Common myeloid progenitor, CD34-positive (primary cell): Measurements from ENCODE around the gene PNRC1.
"Not testable (repeated sequence)": the region's sequence is repeated elsewhere in the genome, so short reads cannot be mapped to it uniquely, and the experiment has no call there.

ENCODE experiments used
- CTCF ChIA-PET: fragments of 350-600 bp; sonication (Branson Sonifier 250); formaldehyde crosslinking; loops from one replicate; lab custom pipeline; 2021; ENCODE audit warnings: antibody characterized with exemption; lab: Charles Lee
- POLR2A ChIA-PET: fragments of 350-600 bp; sonication (Branson Sonifier 250); formaldehyde crosslinking; loops from one replicate; lab custom pipeline; 2021; ENCODE audit warnings: antibody characterized with exemption; lab: Charles Lee
- DNase-seq, 3 donors: peaks; one replicate each; pipeline versions ENCODE4 v3.0.0 to v3.0.0-alpha.2; 2013
- H3K27ac ChIP-seq, 2 experiments: 1 replicate in 1 of 2; 2 replicates in 1 of 2; pipeline ENCODE4 v1.7.0; 2013; ENCODE audit warnings: inconsistent platforms in 2 of 2, low read length in 2 of 2, mild to moderate bottlenecking in 2 of 2, low read depth in 1 of 2, moderate library complexity in 1 of 2; ENCODE audit not compliant: severe bottlenecking in 2 of 2, insufficient read depth in 1 of 2, poor library complexity in 1 of 2
- H3K27me3 ChIP-seq, 5 experiments: replicated peaks in 2 of 5; 1 replicate in 3 of 5; 2 replicates in 2 of 5; pipeline versions ENCODE4 v1.6.1 to v1.7.0; 2013; ENCODE audit warnings: low read length in 4 of 5, mild to moderate bottlenecking in 2 of 5, moderate library complexity in 2 of 5, inconsistent platforms in 1 of 5; ENCODE audit not compliant: insufficient read depth in 5 of 5, control insufficient read depth in 4 of 5
- H3K36me3 ChIP-seq, 4 experiments: 1 replicate in 2 of 4; 2 replicates in 2 of 4; pipeline versions ENCODE4 v1.6.1 to v1.7.0; 2013; ENCODE audit warnings: low read length in 3 of 4, control low read depth in 1 of 4, mild to moderate bottlenecking in 1 of 4; ENCODE audit not compliant: control insufficient read depth in 4 of 4, insufficient read depth in 4 of 4
- H3K4me1 ChIP-seq, 4 experiments: 1 replicate in 3 of 4; 2 replicates in 1 of 4; pipeline versions ENCODE4 v1.6.1 to v1.7.1; 2013; ENCODE audit warnings: low read length in 3 of 4, mild to moderate bottlenecking in 3 of 4, control low read depth in 1 of 4, inconsistent platforms in 1 of 4, moderate library complexity in 1 of 4; ENCODE audit not compliant: control insufficient read depth in 4 of 4, insufficient read depth in 4 of 4; ENCODE audit errors: control extremely low read depth in 1 of 4
- H3K4me3 ChIP-seq, 7 experiments: 1 replicate in 4 of 7; 2 replicates in 3 of 7; pipeline versions ENCODE4 v1.5.1 to v1.7.0; 2013; ENCODE audit warnings: mild to moderate bottlenecking in 7 of 7, low read length in 6 of 7, moderate library complexity in 6 of 7, inconsistent platforms in 2 of 7, low read depth in 2 of 7, control low read depth in 1 of 7; ENCODE audit not compliant: insufficient read depth in 4 of 7, control insufficient read depth in 1 of 7; ENCODE audit errors: extremely low read depth in 1 of 7
- H3K9me3 ChIP-seq, 5 experiments: 1 replicate in 4 of 5; 2 replicates in 1 of 5; pipeline versions ENCODE4 v1.6.1 to v1.7.1; 2013; ENCODE audit warnings: low read length in 4 of 5, mild to moderate bottlenecking in 2 of 5, inconsistent platforms in 1 of 5, low read depth in 1 of 5, moderate library complexity in 1 of 5; ENCODE audit not compliant: control insufficient read depth in 4 of 5, insufficient read depth in 2 of 5; ENCODE audit errors: control extremely low read depth in 1 of 5
- WGBS: methylation state at CpG from one replicate; pipeline ENCODE4 v1.1.5; 2013; ENCODE audit not compliant: insufficient coverage; 5-methylcytosine and 5-hydroxymethylcytosine counted together

The PNRC1 gene

GRCh38 chr6:89128256-89128671, 47.7 kb downstream of the PNRC1 start:
- H3K36me3 ChIP-seq, H3K4me1 ChIP-seq, H3K27me3 ChIP-seq, POLR2A ChIA-PET, H3K4me3 ChIP-seq, H3K27ac ChIP-seq: not testable (repeated sequence)
- 59% methylated on average over 2 of the region's 2 CpGs for WGBS
- peaks cover 0 to 12% (median 8%) of the 10 kb centered on the region in 5 experiments for H3K9me3 ChIP-seq
- DNase-seq = peak in 2 of 3 donors; percentile 52 to 64
- CTCF ChIA-PET = interaction anchor here (1.0 to 1.6 kb wide), 2 partner anchors 13 to 17 kb away, joined by 3 to 4 read pairs; no protein-coding TSS in a partner anchor

GRCh38 chr6:89131599-89131998, 51.0 kb downstream of the PNRC1 start:
- H3K9me3 ChIP-seq = peaks cover 0 to 12% (median 8%) of the 10 kb centered on the region in 5 experiments
- POLR2A ChIA-PET = interaction anchor here (1.2 kb wide), 1 partner anchor 14 kb away, joined by 3 read pairs; the partner anchor contains the start of gene PM20D2
- no peak overlapping the region for H3K27ac ChIP-seq
- H3K4me3 ChIP-seq = no peak overlapping the region
- no peak for DNase-seq
- CTCF ChIA-PET = interaction anchor here (0.7 to 1.9 kb wide), 5 partner anchors 9 to 241 kb away, joined by 3 to 7 read pairs (median 3); no protein-coding TSS in a partner anchor
- H3K27me3 ChIP-seq = no peaks in the 10 kb centered on the region
- WGBS = 100% methylated on average over 2 of the region's 3 CpGs
- H3K36me3 ChIP-seq = no peaks in the 10 kb centered on the region
- H3K4me1 ChIP-seq = no peaks in the 10 kb centered on the region

- peaks cover 0 to 12% (median 8%) of the 10 kb centered on the region in 5 experiments for H3K9me3 ChIP-seq
- ChIA-PET POLR2A (interaction anchor here (0.7 to 1.2 kb wide), 2 partner anchors 9 to 14 kb away, joined by 3 to 5 read pairs; partner anchors contain the start of gene PM20D2), CTCF (interaction anchor here (0.7 to 1.9 kb wide), 4 partner anchors 8 to 145 kb away, joined by 3 to 7 read pairs (median 3); no protein-coding TSS in a partner anchor)
- 38% methylated on average over 1 of the region's 2 CpGs for WGBS
- H3K4me3 ChIP-seq = no peak overlapping the region
- no peaks in the 10 kb centered on the region for H3K27me3 ChIP-seq
- H3K27ac ChIP-seq = no peak overlapping the region
- no peaks in the 10 kb centered on the region for H3K36me3 ChIP-seq
- no peak for DNase-seq
- no peaks in the 10 kb centered on the region for H3K4me1 ChIP-seq
These were observed 51.5 kb downstream of the PNRC1 start for GRCh38 chr6:89132057-89132456.

- H3K27me3 ChIP-seq = no peaks in the 10 kb centered on the region
- ChIA-PET POLR2A (no interaction called here), CTCF (interaction anchor here (1.2 to 2.1 kb wide), 3 partner anchors 10 to 233 kb away, joined by 3 to 8 read pairs (median 5); no protein-coding TSS in a partner anchor)
- H3K4me1 ChIP-seq = no peaks in the 10 kb centered on the region
- peaks cover 0 to 3% (median 2%) of the 10 kb centered on the region in 5 experiments for H3K9me3 ChIP-seq
- no peaks in the 10 kb centered on the region for H3K36me3 ChIP-seq
- no peak overlapping the region for H3K4me3 ChIP-seq
- WGBS = 98% methylated on average over 9 of the region's 9 CpGs
- DNase-seq = no peak
- H3K27ac ChIP-seq = no peak overlapping the region
These were observed 53.4 kb downstream of the PNRC1 start for GRCh38 chr6:89133981-89134380.

GRCh38 chr6:89134723-89135122, 54.2 kb downstream of the PNRC1 start:
- H3K27ac ChIP-seq = no peak overlapping the region
- H3K9me3 ChIP-seq = no peaks in the 10 kb centered on the region
- POLR2A ChIA-PET = no interaction called here
- WGBS = 100% methylated on average over 2 of the region's 3 CpGs
- no peaks in the 10 kb centered on the region for H3K4me1 ChIP-seq
- no peak overlapping the region for H3K4me3 ChIP-seq
- CTCF ChIA-PET = interaction anchor here (1.6 to 2.1 kb wide), 2 partner anchors 9 to 232 kb away, joined by 5 to 8 read pairs; no protein-coding TSS in a partner anchor
- H3K36me3 ChIP-seq = no peaks in the 10 kb centered on the region
- H3K27me3 ChIP-seq = no peaks in the 10 kb centered on the region
- DNase-seq = no peak
